ENCODE data around the gene TWF2.

DNA sequence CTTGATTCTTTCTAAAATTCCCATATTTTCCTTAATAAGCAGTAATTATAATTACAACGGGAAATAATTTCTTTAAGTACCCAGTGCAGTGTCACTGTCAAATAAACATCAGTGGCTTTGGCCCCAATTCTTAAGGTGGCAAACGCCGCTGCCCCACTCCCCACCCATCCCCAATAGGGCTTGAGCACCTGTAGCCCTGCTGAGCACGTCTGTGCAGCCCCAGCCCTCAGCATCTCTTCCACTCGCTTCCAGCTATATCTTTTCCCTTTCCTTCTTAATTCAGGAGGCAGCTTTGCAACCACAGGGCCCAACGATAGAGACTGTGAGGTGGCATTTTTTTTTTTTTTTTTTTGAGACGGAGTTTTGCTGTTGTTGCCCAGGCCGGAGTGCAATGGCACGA is 15.7 kb upstream of the TWF2 start:
- TF ChIP-seq, protein P1, sequence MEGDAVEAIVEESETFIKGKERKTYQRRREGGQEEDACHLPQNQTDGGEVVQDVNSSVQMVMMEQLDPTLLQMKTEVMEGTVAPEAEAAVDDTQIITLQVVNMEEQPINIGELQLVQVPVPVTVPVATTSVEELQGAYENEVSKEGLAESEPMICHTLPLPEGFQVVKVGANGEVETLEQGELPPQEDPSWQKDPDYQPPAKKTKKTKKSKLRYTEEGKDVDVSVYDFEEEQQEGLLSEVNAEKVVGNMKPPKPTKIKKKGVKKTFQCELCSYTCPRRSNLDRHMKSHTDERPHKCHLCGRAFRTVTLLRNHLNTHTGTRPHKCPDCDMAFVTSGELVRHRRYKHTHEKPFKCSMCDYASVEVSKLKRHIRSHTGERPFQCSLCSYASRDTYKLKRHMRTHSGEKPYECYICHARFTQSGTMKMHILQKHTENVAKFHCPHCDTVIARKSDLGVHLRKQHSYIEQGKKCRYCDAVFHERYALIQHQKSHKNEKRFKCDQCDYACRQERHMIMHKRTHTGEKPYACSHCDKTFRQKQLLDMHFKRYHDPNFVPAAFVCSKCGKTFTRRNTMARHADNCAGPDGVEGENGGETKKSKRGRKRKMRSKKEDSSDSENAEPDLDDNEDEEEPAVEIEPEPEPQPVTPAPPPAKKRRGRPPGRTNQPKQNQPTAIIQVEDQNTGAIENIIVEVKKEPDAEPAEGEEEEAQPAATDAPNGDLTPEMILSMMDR (IDR thresholded peaks at IDR 0.05) = no peak
- TF ChIP-seq POLR2A (IDR thresholded peaks at IDR 0.05) = no peak

Data from esophagus squamous epithelium (tissue), 4 donors.